Limb (tissue), 2 donors: ENCODE measurements around the gene KHK.
A peak's percentile ranks its signal among the peaks of the same experiment; 100 is the strongest.

Experiments
- DNase-seq, 2 donors: peaks; one replicate each; pipeline ENCODE4 v3.0.0-alpha.2; 2016; ENCODE audit errors: extremely low spot score in 2 of 2

The KHK gene

DNA sequence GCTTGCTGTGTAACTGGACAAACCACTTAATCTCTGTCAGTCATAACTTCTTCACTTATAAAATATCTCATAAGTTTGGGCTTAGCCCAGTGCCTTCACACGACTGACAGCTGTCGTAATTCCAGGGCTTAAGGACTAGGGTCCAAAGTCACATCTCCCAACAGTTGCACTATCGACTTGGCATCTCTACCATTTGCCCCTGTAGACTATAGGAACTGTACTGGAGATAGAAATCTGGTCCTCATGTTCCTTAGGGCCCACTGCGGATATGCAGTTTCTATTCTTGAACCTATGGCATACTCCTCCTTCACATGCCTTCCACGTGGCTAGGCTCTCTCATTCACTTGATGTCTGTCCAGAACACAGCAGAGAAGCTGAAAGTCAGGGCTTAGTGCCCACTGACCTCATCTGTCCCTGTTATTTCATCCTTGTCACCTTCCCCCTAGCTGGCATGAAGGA, 39.7 kb downstream of the KHK start:
- no peak for DNase-seq

DNA sequence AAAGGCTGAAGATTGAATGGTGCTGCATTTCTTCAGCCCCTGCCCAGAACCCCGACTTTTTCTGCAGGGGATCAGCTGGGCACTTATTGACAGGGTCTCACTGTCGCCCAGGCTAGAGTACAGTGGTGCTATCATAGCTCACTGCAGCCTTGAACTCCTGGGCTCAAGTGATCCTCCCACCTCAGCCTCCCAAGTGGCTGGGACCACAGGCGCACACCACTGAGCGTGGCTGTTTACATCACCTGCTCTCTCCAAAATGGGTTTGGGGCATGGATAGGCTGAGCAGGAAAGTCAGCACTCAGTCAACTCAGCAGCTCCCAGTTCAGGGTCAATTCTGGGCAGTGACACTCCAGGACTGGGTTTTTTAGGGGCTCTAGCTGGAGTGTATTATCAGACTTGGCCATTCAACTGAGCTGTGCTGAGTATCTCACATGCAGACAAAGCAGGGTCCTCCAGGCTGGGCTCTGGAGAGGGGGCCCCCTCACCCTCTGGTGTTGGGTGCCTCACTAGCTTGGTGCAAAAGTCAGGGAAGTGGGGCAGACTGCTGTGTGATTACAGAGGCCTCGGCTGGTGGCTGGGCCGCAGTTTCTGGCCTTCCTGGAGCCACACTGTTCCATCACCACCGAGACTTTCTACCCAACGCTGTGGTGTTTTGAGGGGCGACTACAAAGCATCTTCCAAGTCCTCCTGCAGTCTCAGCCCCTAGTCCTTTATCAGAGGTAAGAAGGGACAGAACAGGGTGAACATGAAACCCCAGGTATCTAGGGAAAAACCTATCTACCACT, 41.5 kb downstream of the KHK start:
- DNase-seq: no peak

GRCh38 chr2:27128668-27129571, 42.3 kb downstream of the KHK start:
- DNase-seq: no peak

- DNase-seq: no peak
Observed at GRCh38 chr2:27130396-27130795, 43.8 kb downstream of the KHK start.

- DNase-seq: no peak
Observed at GRCh38 chr2:27131429-27131828, 44.9 kb downstream of the KHK start.

- no peak for DNase-seq
Observed at GRCh38 chr2:27133195-27133875, 46.8 kb downstream of the KHK start.

GRCh38 chr2:27133905-27134780, 47.6 kb downstream of the KHK start, which contains the start of gene PREB:
Gene PREB (minus strand): TSS chr2:27134636. CDS start chr2:27134421, 215 bp downstream.
- peak; percentile 97 to 99 for DNase-seq

- no peak for DNase-seq
Observed at GRCh38 chr2:27134781-27135477, 48.4 kb downstream of the KHK start.

DNA sequence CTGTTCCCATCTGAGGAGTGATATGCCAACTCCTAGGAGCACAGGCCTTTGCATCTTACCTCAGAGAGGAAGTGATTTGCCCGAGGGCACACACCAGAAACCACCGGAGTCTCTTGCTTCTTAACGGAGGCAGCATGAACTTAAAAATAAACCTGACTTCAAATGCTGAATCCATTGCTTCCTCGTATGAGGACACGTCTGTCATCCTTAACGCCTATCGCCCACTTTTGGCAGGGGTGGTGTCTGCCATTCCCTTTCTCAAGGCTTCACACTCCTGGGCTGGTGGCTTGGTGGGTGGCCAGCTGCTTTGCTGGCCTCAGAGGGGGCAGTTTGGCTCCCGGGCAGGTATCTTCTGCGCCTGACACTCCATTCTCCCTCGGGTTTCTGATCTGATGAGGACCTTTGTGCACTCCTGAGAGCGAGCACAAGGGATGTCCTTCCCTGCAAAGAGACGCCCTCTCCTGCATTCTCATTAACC, 48.9 kb downstream of the KHK start:
- DNase-seq: no peak

GRCh38 chr2:27136751-27137150, 50.2 kb downstream of the KHK start:
- no peak for DNase-seq

DNA sequence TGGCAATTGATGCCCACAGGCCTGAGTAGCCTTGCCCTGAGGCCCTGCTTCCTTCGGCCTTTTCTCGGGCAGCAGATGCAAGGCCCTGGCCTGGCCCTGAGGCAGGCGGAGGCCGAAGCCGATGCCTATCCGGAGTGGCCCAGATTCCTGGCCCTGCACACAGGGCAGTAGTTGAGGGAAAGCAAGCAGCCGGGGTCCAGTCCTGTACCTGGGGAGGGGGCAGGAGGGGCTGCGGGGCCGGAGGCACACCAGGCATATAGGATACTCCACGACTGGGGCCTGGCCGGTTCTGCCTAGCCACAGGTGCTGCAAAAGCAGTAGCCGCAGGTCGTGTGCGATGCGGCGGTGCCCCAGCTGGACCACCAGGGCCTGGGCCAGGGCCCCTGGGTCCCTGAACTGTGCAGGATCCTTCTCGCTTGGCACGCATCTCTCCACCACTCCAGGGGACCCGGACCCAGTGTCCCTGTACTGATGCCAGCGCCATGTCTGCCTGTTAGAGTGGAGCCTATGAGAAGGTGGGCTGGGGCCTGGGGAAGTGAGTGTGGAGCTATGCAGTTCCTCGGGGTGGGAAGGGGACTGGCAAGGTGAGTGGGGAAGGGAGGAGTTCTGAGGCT, 50.9 kb downstream of the KHK start:
- no peak for DNase-seq

DNA sequence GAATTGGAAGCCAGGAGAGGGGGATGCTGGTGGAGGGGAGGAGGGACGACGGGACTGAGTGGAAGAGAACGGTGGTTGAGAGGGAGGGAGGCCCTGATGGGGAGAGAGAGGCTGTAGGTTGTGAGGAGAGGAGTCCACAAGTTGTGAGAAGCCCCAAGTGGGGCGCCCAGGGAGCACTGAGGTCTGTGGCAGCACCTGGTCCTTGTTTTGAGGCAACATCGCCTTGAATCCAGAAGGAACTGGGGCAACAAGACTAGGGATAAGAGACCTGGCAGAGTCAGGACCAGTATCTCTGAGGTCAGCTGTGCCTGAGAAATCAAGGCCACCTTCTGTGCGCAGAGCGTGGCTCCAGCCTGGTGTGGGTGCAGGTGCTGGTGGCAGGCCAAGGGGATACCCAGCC, 51.5 kb downstream of the KHK start:
- DNase-seq: no peak

- DNase-seq: no peak
Observed at GRCh38 chr2:27139310-27139709, 52.7 kb downstream of the KHK start, which contains the start of gene PRR30. Gene PRR30 (minus strand): TSS chr2:27139410. CDS start chr2:27138329, 1,081 bp downstream.

- DNase-seq: no peak
Observed at GRCh38 chr2:27143285-27143684, 56.7 kb downstream of the KHK start.

- DNase-seq: no peak
Observed at GRCh38 chr2:27145682-27146081, 59.1 kb downstream of the KHK start.

DNA sequence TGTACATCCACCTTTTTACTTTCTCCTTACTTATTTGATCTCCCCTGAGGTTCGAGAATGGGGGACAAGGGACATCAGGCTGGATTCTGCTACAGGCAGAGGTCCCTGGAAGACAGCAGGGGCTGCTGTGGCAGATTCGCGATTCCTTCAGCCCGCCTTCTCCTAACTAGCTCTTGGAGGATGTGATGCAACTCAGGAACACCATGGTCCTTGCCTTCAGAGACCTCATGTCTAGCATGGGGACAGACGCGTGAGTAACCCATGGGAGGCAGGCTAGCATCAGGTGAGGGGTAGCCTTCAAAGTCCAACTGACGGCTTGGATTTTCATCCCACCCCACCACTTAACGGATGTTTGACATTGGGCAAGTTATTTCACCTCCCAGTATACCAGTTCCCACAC, 61.4 kb downstream of the KHK start:
- no peak for DNase-seq

DNA sequence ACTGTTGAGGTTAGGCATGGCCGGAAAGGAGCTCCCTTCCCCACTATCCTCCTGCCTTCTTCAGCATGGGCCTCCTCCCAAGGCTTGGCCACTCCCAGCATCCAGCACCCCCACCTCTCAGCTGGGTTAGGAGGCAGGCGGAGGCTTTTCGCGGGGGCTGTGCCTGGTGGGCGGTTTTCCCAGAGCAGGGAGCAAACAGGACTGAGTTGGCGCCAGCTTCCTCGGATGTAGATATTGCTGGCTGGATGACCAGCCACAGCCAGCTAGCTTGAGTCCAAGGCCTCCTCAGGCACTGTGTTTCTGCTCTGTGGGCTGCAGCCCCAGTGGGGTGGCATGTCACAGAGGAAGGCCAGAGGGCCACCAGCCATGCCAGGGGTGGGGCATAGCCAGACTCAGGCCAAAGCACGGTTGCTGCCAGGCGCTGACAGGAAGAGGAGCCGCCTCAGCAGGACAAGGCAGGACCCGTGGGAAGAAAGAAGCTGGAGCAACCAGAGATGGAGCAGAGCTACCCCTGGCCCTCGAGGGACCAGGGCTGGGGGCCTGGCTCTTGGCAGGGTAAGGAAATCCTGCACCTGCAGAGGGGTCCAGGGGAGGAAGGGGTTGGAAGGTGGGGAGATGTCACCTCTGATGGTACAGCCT, 62.3 kb downstream of the KHK start, which contains the start of gene TCF23:
TSS of gene TCF23 (plus strand) at position 204 of the 639 bp plus-strand sequence. CDS start at position 334, 130 bp downstream.
- DNase-seq: no peak

- no peak for DNase-seq
Observed at GRCh38 chr2:27149570-27150405, 63.2 kb downstream of the KHK start.
